Subcutaneous adipose tissue (tissue), 4 donors: Measurements from ENCODE around the gene HS3ST4. TPM values are rescaled to one million over a fixed set of nuclear protein-coding genes. Genes with fewer than 3 reads are reported as not detected.

ENCODE experiments used
- total RNA-seq, 4 donors: library from RNA; depleted of rRNA; stranded (reverse); fragments of >200 nt; gene quantifications; one replicate each; pipeline ENCODE4 v1.1.0, GENCODE V29; 2016
- TF ChIP-seq, protein P1 (sequence below): fragments of 450-650 bp; IDR thresholded peaks from one replicate; pipeline ENCODE4 v1.5.1; 2016; ENCODE audit warnings: low read depth, mild to moderate bottlenecking, control low read depth, antibody characterized with exemption, moderate library complexity

HS3ST4 gene
- total RNA-seq, 4 donors from 2014 or later: not detected

DNA sequence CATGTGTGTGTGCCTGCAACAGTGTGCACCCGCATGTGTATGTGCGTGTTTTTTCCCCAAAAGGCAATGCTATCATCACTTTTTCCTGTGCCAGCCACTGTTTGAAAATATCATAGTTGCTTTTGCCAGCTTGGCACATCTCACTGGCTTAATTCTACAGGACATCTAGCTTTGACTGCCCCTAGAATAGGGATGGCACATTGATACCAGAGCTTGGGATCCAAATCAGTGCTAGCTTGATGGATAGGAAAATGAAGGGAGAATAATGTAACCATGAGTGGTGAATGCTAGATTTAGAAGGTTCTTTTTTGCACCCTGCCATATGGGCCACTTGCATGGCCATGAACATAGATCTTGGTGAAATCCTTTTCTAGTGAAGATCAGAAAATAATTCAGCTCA lies 72.7 kb downstream of the HS3ST4 start:
- TF ChIP-seq, protein P1, sequence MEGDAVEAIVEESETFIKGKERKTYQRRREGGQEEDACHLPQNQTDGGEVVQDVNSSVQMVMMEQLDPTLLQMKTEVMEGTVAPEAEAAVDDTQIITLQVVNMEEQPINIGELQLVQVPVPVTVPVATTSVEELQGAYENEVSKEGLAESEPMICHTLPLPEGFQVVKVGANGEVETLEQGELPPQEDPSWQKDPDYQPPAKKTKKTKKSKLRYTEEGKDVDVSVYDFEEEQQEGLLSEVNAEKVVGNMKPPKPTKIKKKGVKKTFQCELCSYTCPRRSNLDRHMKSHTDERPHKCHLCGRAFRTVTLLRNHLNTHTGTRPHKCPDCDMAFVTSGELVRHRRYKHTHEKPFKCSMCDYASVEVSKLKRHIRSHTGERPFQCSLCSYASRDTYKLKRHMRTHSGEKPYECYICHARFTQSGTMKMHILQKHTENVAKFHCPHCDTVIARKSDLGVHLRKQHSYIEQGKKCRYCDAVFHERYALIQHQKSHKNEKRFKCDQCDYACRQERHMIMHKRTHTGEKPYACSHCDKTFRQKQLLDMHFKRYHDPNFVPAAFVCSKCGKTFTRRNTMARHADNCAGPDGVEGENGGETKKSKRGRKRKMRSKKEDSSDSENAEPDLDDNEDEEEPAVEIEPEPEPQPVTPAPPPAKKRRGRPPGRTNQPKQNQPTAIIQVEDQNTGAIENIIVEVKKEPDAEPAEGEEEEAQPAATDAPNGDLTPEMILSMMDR: no peak

DNA sequence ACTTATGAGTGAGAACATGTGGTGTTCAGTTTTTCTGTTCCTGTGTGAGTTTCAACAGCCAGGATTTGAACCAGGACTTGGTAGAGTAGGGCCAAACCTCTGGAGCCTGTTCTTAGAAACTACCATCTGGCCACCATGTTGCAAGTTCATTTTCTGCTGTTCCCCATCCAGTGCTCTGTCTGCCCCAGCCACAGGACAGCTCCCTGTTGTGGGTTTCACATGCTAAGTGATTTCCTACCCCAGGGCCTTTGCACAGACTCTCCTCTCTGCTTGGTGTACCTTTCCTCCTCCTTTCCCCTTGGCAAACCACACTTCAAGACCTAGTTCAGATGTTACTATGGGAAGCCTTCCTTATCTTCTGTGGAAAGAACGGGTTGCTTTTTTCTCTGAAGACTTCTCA lies 79.5 kb downstream of the HS3ST4 start:
- TF ChIP-seq, protein P1: no peak

DNA sequence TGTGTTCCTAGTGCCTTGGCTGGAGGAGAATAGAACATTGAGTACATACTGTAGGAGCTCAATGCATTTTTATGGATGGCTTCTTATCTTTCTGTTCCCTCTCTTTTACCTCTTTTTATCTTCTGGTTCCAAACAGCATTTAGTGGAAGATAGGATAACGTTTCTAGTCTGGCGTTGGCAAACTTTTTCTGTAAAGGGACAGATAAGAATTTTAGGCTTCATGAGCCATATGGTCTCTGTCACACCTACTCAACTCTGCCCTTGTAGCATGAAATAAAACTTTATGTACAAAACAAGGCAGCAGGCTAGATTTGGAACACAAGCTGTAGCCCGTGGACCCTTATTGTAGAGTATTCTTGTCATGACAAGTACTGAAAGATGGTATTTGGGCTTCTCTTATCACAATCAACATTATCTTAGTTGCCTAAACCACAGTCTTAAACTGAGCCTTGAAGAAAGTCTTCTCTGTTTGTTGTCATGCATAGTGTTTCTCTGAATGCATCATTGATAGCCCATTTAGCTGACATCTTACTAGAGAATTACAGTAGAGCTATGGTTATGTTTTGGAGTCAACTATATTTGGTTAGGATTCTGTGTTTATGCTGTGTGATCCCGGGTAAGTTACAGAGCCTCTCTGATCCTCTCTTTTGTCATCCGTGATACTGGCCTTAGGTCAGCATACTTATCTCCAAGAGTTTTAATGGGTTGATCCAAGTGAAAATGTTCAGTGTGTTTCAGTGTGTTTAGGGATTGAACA lies 80.2 kb downstream of the HS3ST4 start:
- TF ChIP-seq, protein P1: no peak

GRCh38 chr16:25783226-25783625 lies 91.5 kb downstream of the HS3ST4 start:
- TF ChIP-seq, protein P1: no peak

DNA sequence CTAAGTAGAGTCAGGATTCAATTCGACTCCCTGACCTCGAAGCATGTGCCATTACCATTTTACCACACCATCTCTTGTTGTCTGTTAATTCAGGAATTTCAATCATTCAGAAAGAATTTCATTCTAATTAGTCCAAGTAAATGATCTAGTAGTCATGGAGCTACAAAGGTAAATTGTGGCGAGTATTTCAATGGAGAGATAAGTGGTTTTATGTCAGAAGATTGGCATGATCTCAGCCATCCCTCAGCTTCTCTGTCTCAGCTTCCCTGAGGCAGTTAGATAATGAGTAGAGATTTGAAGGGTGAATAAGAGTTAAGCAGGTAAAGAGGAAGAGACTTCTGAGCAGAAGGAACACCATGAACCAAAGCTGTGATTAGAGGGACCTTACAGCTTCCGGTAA lies 93.6 kb downstream of the HS3ST4 start:
- TF ChIP-seq, protein P1: no peak

GRCh38 chr16:25786748-25787147 lies 95.0 kb downstream of the HS3ST4 start:
- TF ChIP-seq, protein P1: no peak

DNA sequence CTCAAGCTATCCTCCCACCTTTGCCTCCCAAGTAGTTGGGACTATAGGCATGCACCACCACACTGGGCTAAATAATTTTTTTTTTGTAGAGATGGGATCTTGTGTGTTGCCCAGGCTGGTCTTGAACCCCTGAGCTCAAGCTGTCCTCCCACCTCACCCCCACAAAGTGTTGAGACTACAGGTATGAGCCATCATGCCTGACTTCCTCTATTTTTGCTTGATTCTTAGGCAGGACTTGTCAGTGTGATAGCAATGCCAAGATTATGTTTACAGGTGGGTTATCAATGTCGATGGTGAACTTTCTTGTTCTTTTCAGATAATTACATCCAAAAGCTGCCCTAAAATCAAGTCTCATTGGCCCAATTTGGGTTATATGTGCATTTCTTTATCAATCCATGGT lies 96.9 kb downstream of the HS3ST4 start:
- TF ChIP-seq, protein P1: no peak
